SK-N-SH treated with all-trans-retinoic acid at 6 μM for 48 hours (cell line): ENCODE data around the gene MSANTD7.
A peak's percentile ranks its signal among the peaks of the same experiment; 100 is the strongest.

Source experiments
- ATAC-seq: fragments of 200-7000 bp; cut with Tn5 transposase; 3 replicates; pipeline ENCODE4 v1.9.1; 2020; ENCODE audit warnings: mild to moderate bottlenecking, moderate library complexity
- ARNTL ChIP-seq: fragments of 450-650 bp; formaldehyde crosslinking; IDR thresholded peaks from 2 replicates; pipeline ENCODE4 v1.5.0; 2020; ENCODE audit warnings: low read depth, mild to moderate bottlenecking, moderate library complexity, borderline replicate concordance
- BACH2 ChIP-seq: fragments of 250-450 bp; sonication (Bioruptor Pico); IDR thresholded peaks from 2 replicates; pipeline ENCODE4 v1.9.0; 2021; ENCODE audit warnings: mild to moderate bottlenecking, borderline replicate concordance
- CREB5 ChIP-seq: fragments of 250-450 bp; sonication (Bioruptor Pico); IDR thresholded peaks from 2 replicates; pipeline ENCODE4 v1.5.1; 2020; ENCODE audit warnings: low read depth, mild to moderate bottlenecking, moderate library complexity
- CSDC2 ChIP-seq: fragments of 250-450 bp; sonication (Bioruptor Pico); IDR thresholded peaks from 2 replicates; pipeline ENCODE4 v1.5.0; 2020; ENCODE audit warnings: mild to moderate bottlenecking, moderate library complexity
- CSRNP3 ChIP-seq: fragments of 250-450 bp; sonication (Bioruptor Pico); IDR thresholded peaks from 2 replicates; pipeline ENCODE4 v1.5.1; 2021; ENCODE audit warnings: mild to moderate bottlenecking, moderate library complexity
- ESRRG ChIP-seq: fragments of 250-450 bp; sonication (Bioruptor Pico); IDR thresholded peaks from 2 replicates; pipeline ENCODE4 v1.6.1; 2021; ENCODE audit warnings: mild to moderate bottlenecking
- GLIS3 ChIP-seq: fragments of 250-450 bp; sonication (Bioruptor Pico); IDR thresholded peaks from 2 replicates; pipeline ENCODE4 v1.5.0; 2020; ENCODE audit warnings: mild to moderate bottlenecking, moderate library complexity
- ISL1 ChIP-seq: fragments of 250-450 bp; sonication (Bioruptor Pico); IDR thresholded peaks from 2 replicates; pipeline ENCODE4 v2.1.2; 2022; ENCODE audit warnings: mild to moderate bottlenecking, moderate library complexity
- OSR1 ChIP-seq: fragments of 250-450 bp; sonication (Bioruptor Pico); IDR thresholded peaks from 2 replicates; pipeline ENCODE4 v1.8.0; 2022; ENCODE audit warnings: moderate library complexity, mild to moderate bottlenecking, inconsistent platforms
- POU6F1 ChIP-seq: fragments of 250-450 bp; sonication (Bioruptor Pico); IDR thresholded peaks from 2 replicates; pipeline ENCODE4 v1.8.0; 2021; ENCODE audit warnings: low read depth, mild to moderate bottlenecking, moderate library complexity, borderline replicate concordance
- PPARA ChIP-seq: fragments of 250-450 bp; sonication (Bioruptor Pico); IDR thresholded peaks from 2 replicates; pipeline ENCODE4 v1.5.0; 2020; ENCODE audit warnings: mild to moderate bottlenecking, borderline replicate concordance
- TCF4 ChIP-seq: fragments of 250-450 bp; sonication (Bioruptor Pico); IDR thresholded peaks from 2 replicates; pipeline ENCODE4 v1.8.0; 2021; ENCODE audit warnings: mild to moderate bottlenecking, moderate library complexity, borderline replicate concordance
- TOX ChIP-seq: fragments of 250-450 bp; sonication (Bioruptor Pico); IDR thresholded peaks from 2 replicates; pipeline ENCODE4 v1.8.0; 2021; ENCODE audit warnings: mild to moderate bottlenecking, moderate library complexity, borderline replicate concordance
- ZC3H10 ChIP-seq: fragments of 250-450 bp; sonication (Bioruptor Pico); IDR thresholded peaks from 2 replicates; pipeline ENCODE4 v1.5.1; 2021; ENCODE audit warnings: mild to moderate bottlenecking, moderate library complexity
- ZFP30 ChIP-seq: fragments of 450-650 bp; formaldehyde crosslinking; IDR thresholded peaks from 2 replicates; pipeline ENCODE4 v1.5.0; 2022; ENCODE audit warnings: mild to moderate bottlenecking, moderate library complexity
- ZNF70 ChIP-seq: fragments of 450-650 bp; formaldehyde crosslinking; IDR thresholded peaks from 2 replicates; pipeline ENCODE4 v1.5.0; 2020; ENCODE audit warnings: mild to moderate bottlenecking, moderate library complexity
- TF ChIP-seq, protein P1 (sequence below): fragments of 250-450 bp; sonication (Bioruptor Pico); IDR thresholded peaks from 2 replicates; pipeline ENCODE4 v1.5.0; 2020; ENCODE audit warnings: mild to moderate bottlenecking, moderate library complexity

The MSANTD7 gene

DNA sequence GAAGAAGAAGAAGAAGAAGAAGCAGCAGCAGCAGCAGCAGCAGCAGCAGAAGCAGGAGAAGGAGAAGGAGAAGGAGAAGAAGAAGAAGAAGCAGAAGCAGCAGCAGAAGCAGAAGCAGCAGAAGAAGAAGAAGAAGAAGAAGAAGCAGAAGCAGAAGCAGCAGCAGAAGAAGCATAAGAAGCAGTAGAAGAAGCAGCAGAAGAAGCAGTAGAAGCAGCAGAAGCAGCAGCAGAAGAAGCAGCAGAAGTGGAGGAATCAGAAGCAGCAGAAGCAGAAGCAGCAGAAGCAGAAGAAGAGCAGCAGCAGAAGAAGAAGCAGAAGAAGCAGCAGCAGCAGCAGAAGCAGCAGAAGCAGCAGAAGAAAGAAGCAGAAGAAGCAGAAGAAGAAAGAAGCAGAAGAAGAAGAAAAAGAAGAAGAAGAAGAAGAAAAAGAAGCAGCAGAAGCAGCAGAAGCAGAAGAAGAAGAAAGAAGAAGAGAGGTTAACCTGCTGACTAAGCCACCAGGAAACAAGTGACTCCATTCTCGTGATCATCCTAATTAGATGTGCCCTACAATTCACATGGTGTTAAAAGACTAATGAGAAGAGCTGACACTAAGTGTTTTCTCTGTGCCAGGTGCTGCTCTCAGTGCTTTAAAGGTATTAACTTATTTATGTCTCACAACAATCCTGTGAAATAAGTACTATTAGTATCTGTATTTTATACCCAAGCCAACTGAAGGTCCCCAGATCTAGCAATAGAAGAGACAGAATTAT lies 11.9 kb upstream of the MSANTD7 start:
- TF ChIP-seq GLIS3 (CRISPR knock-in tag) (no peak), OSR1 (CRISPR knock-in tag) (no peak), TCF4 (CRISPR knock-in tag) (no peak), ESRRG (CRISPR knock-in tag) (no peak), CSRNP3 (no peak), CSDC2 (no peak), TOX (no peak), BACH2 (no peak), ZFP30 (no peak)
- no peak for ATAC-seq

DNA sequence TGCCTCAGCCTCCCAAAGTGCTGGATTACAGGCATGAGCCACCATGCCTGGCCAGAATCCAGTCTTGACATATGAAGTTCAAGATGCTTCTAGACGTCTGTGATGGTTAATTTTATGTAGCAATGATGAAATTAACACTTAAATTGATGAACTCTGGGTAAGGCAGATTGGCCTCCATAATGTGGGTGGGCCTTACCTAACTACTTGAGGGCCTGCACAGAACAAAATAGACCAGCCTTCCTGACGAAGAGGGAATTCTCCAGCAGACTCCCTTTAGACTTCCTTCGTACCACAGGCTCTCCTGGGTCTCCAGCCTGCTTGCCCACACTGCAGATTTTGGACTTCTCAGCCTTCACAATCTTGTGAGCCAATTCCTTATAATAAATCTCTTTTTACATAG lies 5.0 kb upstream of the MSANTD7 start:
- ATAC-seq, result no peak
- TF ChIP-seq TOX (no peak), ISL1 (no peak), CREB5 (CRISPR knock-in tag) (no peak), GLIS3 (CRISPR knock-in tag) (no peak), CSDC2 (no peak), ZNF70 (no peak), ZFP30 (no peak)
- TF ChIP-seq, all 23 proteins: peak for 0

DNA sequence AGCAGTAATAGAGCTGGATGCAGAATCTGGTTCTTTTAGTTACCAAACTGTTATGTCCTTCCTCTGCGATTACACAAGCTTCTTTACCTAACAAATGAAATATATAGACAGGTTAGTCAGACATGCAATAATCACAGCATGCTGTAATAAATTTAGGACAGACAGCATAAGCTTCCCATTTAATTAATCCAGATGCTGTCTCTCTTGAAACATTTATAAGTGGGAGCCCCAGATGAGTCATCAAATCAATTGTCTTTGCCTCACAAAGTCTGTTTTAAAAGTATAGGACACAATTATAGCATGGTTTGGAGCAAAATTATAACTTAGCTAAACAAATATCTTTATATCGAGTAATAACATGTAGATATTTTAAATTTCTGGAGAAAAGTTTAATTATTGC lies 1.9 kb upstream of the MSANTD7 start:
- ATAC-seq, result no peak
- no peak for TF ChIP-seq ZNF70
- TF ChIP-seq, protein P1, sequence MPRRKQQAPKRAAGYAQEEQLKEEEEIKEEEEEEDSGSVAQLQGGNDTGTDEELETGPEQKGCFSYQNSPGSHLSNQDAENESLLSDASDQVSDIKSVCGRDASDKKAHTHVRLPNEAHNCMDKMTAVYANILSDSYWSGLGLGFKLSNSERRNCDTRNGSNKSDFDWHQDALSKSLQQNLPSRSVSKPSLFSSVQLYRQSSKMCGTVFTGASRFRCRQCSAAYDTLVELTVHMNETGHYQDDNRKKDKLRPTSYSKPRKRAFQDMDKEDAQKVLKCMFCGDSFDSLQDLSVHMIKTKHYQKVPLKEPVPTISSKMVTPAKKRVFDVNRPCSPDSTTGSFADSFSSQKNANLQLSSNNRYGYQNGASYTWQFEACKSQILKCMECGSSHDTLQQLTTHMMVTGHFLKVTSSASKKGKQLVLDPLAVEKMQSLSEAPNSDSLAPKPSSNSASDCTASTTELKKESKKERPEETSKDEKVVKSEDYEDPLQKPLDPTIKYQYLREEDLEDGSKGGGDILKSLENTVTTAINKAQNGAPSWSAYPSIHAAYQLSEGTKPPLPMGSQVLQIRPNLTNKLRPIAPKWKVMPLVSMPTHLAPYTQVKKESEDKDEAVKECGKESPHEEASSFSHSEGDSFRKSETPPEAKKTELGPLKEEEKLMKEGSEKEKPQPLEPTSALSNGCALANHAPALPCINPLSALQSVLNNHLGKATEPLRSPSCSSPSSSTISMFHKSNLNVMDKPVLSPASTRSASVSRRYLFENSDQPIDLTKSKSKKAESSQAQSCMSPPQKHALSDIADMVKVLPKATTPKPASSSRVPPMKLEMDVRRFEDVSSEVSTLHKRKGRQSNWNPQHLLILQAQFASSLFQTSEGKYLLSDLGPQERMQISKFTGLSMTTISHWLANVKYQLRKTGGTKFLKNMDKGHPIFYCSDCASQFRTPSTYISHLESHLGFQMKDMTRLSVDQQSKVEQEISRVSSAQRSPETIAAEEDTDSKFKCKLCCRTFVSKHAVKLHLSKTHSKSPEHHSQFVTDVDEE (CRISPR knock-in tag), result no peak
- TF ChIP-seq CSRNP3, result no peak
- TF ChIP-seq ISL1, result 0 out of 2 replicates have a peak, but pooled peaks have one; percentile 26

DNA sequence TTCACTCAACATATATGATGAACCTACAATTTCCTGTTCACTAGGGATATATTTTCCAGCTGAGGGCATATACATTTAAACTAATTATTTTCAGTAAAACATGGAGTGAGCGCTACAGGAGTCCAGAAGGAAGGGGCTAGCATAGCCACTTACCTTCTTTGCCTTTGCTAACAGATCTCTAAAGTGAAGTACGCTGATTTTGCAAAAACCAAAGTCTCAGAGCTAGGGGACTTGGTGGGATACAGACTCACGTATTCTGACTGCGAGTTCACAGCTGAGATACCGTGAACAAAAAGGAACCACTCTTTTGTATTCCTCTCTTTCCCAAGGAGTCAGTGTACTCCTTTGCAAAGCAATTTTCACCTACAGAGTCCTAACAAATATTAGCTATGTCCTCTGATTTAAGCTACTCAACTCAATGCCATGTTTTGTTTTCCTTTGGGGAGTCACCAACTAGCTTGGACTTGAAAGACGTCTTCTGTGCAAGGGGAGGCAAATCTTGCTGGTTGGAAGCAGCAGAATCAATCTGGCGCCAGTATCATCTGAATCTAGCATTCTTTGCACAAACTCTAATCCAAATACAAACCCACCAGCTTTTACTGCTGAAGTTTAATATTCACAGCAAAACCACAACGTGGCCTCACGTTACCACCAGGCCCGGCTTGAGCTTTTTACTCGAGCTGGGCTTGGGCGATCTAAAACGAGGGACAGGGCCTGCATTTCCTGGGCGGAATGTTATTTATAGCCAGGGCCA lies 926 bp upstream of the MSANTD7 start:
- TF ChIP-seq TCF4 (CRISPR knock-in tag) (0 out of 2 replicates have a peak, but pooled peaks have one; percentile 34), CSRNP3 (no peak)
- no peak; the same call in 2 of the 3 replicates for ATAC-seq

GRCh38 chr10:14838582-14839304 lies 637 bp downstream of the MSANTD7 start:
- no peak for TF ChIP-seq ARNTL (CRISPR knock-in tag)
- no peak for TF ChIP-seq TCF4 (CRISPR knock-in tag)
- no peak for TF ChIP-seq GLIS3 (CRISPR knock-in tag)
- TF ChIP-seq ESRRG (CRISPR knock-in tag), result no peak
- no peak for TF ChIP-seq ZC3H10
- TF ChIP-seq ISL1, result no peak
- TF ChIP-seq TOX, result no peak
- TF ChIP-seq POU6F1, result no peak
- TF ChIP-seq PPARA (CRISPR knock-in tag), result no peak
- ATAC-seq, result peak; percentile 42
